ENCODE measurements around the gene PRIM1. TPM values are rescaled to one million over a fixed set of nuclear protein-coding genes. Genes with fewer than 3 reads are reported as not detected.

PRIM1 gene
- total RNA-seq, 2 donors from 2014 or later = 6.5 to 18.6 TPM

GRCh38 chr12:56723889-56724700 lies 28.0 kb downstream of the PRIM1 start:
- no peaks in the 10 kb centered on the region for H3K27me3 ChIP-seq
- peaks cover 5% of the 10 kb centered on the region for H3K36me3 ChIP-seq
- intact Hi-C loops (cut with DNase I) = loop anchor here (5.0 to 10.0 kb wide), 2 partner anchors 37 to 79 kb away; partner anchors contain the start of genes ATP5F1B and PTGES3
- H3K4me3 ChIP-seq = peak overlapping the region; percentile 86
- no peak for TF ChIP-seq CTCF (IDR thresholded peaks at IDR 0.05)
- peaks cover 13% of the 10 kb centered on the region for H3K4me1 ChIP-seq
- peak; percentile 67 for DNase-seq
- H3K9me3 ChIP-seq = no peaks in the 10 kb centered on the region
- peak overlapping the region; percentile 83 to 100 for H3K9ac ChIP-seq (ENCODE audit: low read depth in 2 of 2, low read length in 2 of 2)
- peak overlapping the region; percentile 90 for H3K27ac ChIP-seq

GRCh38 chr12:56723352-56723751 lies 28.8 kb downstream of the PRIM1 start:
- H3K27me3 ChIP-seq = no peaks in the 10 kb centered on the region
- no peak for TF ChIP-seq CTCF (IDR thresholded peaks at IDR 0.05)
- peaks cover 13% of the 10 kb centered on the region for H3K4me1 ChIP-seq
- peaks cover 5% of the 10 kb centered on the region for H3K36me3 ChIP-seq
- no peaks in the 10 kb centered on the region for H3K9me3 ChIP-seq
- H3K27ac ChIP-seq = peak overlapping the region; percentile 90
- H3K4me3 ChIP-seq = peak overlapping the region; percentile 86
- H3K9ac ChIP-seq (ENCODE audit: low read depth in 2 of 2, low read length in 2 of 2) = peak overlapping the region; percentile 24 to 100
- DNase-seq = no peak
- intact Hi-C loops (cut with DNase I) = loop anchor here (5.0 to 10.0 kb wide), 2 partner anchors 36 to 79 kb away; partner anchors contain the start of genes ATP5F1B and PTGES3

GRCh38 chr12:56722832-56723231 lies 29.3 kb downstream of the PRIM1 start:
- H3K9ac ChIP-seq (ENCODE audit: low read depth in 2 of 2, low read length in 2 of 2) = peak overlapping the region in 1 of 2 donors; percentile 39

GRCh38 chr12:56721721-56722120 lies 30.4 kb downstream of the PRIM1 start:
- Histone ChIP-seq H3K9me3 (no peaks in the 10 kb centered on the region), H3K4me1 (peaks cover 13% of the 10 kb centered on the region), H3K36me3 (peaks cover 5% of the 10 kb centered on the region), H3K27me3 (no peaks in the 10 kb centered on the region), H3K27ac (peak overlapping the region; percentile 90), H3K4me3 (no peak overlapping the region), H3K9ac (ENCODE audit: low read depth in 2 of 2, low read length in 2 of 2) (no peak overlapping the region)
- intact Hi-C loops (cut with DNase I) = loop anchor here (5.0 to 10.0 kb wide), 2 partner anchors 34 to 77 kb away; partner anchors contain the start of genes ATP5F1B and PTGES3
- no peak for TF ChIP-seq CTCF (IDR thresholded peaks at IDR 0.05)
- no peak for DNase-seq

More at GRCh38 chr12:56722832-56723231, 29.3 kb downstream of the PRIM1 start:
- peak; percentile 33 for DNase-seq
- H3K9me3 ChIP-seq = no peaks in the 10 kb centered on the region
- peak overlapping the region; percentile 90 for H3K27ac ChIP-seq
- TF ChIP-seq CTCF (IDR thresholded peaks at IDR 0.05) = no peak
- intact Hi-C loops (cut with DNase I) = loop anchor here (5.0 to 10.0 kb wide), 2 partner anchors 36 to 78 kb away; partner anchors contain the start of genes ATP5F1B and PTGES3
- peak overlapping the region; percentile 86 for H3K4me3 ChIP-seq
- no peaks in the 10 kb centered on the region for H3K27me3 ChIP-seq
- H3K36me3 ChIP-seq = peaks cover 5% of the 10 kb centered on the region
- H3K4me1 ChIP-seq = peaks cover 13% of the 10 kb centered on the region

GRCh38 chr12:56721216-56721615 lies 30.9 kb downstream of the PRIM1 start:
- H3K36me3 ChIP-seq = peaks cover 5% of the 10 kb centered on the region
- no peak for DNase-seq
- intact Hi-C loops (cut with DNase I) = loop anchor here (5.0 to 10.0 kb wide), 2 partner anchors 34 to 76 kb away; partner anchors contain the start of genes ATP5F1B and PTGES3

More at GRCh38 chr12:56721216-56721615, 30.9 kb downstream of the PRIM1 start:
- Histone ChIP-seq H3K9me3 (no peaks in the 10 kb centered on the region), H3K27ac (no peak overlapping the region), H3K4me3 (no peak overlapping the region), H3K27me3 (no peaks in the 10 kb centered on the region), H3K4me1 (peaks cover 13% of the 10 kb centered on the region), H3K9ac (ENCODE audit: low read depth in 2 of 2, low read length in 2 of 2) (no peak overlapping the region)
- TF ChIP-seq CTCF (IDR thresholded peaks at IDR 0.05) = no peak
